Natural killer cell (primary cell): ENCODE measurements around the gene CEP72. TPM values are rescaled to one million over a fixed set of nuclear protein-coding genes. Genes with fewer than 3 reads are reported as not detected.

Experiments
- ATAC-seq, 3 donors: fragments of 150-1000 bp in 2 of 3; fragments of 200-7000 bp in 1 of 3; cut with Tn5 transposase; 1 replicate in 1 of 3; 2 replicates in 2 of 3; pipeline ENCODE4 v1.10.0; 2021; ENCODE audit warnings: mild to moderate bottlenecking in 2 of 3, moderate library complexity in 2 of 3
- DNase-seq, 2 donors: peaks; one replicate each; pipeline versions ENCODE4 v3.0.0 to v3.0.0-alpha.2; 2013 to 2021; ENCODE audit warnings: mixed read lengths in 1 of 2
- H3K27ac ChIP-seq: one replicate; pipeline ENCODE4 v1.5.1; 2013; ENCODE audit warnings: mild to moderate bottlenecking, low read length
- H3K27me3 ChIP-seq: one replicate; pipeline ENCODE4 v1.6.1; 2013; ENCODE audit warnings: low read length; ENCODE audit not compliant: control insufficient read depth, insufficient read depth
- H3K36me3 ChIP-seq: one replicate; pipeline ENCODE4 v1.6.1; 2013; ENCODE audit warnings: low read length; ENCODE audit not compliant: control insufficient read depth, insufficient read depth
- H3K4me1 ChIP-seq: one replicate; pipeline ENCODE4 v1.6.1; 2013; ENCODE audit warnings: low read length; ENCODE audit not compliant: control insufficient read depth, insufficient read depth
- H3K4me3 ChIP-seq: one replicate; pipeline ENCODE4 v1.5.1; 2013; ENCODE audit warnings: low read length
- H3K9me3 ChIP-seq: one replicate; pipeline ENCODE4 v1.6.1; 2013; ENCODE audit warnings: low read length; ENCODE audit not compliant: control insufficient read depth, insufficient read depth
- H3K27ac Mint-ChIP-seq, 2 donors: one replicate each; pipeline ENCODE4 v1.8.0; 2022; ENCODE audit warnings: mild to moderate bottlenecking in 2 of 2, mixed read lengths in 2 of 2, moderate library complexity in 1 of 2
- H3K27me3 Mint-ChIP-seq, 2 donors: one replicate each; pipeline ENCODE4 v1.8.0; 2022; ENCODE audit warnings: low read depth in 2 of 2, mixed read lengths in 2 of 2
- H3K36me3 Mint-ChIP-seq: one replicate; pipeline ENCODE4 v1.8.0; 2022; ENCODE audit warnings: mixed read lengths
- H3K4me1 Mint-ChIP-seq, 2 donors: one replicate each; pipeline ENCODE4 v1.8.0; 2022; ENCODE audit warnings: mixed read lengths in 2 of 2
- H3K4me3 Mint-ChIP-seq: one replicate; pipeline ENCODE4 v1.8.0; 2022; ENCODE audit warnings: mild to moderate bottlenecking, moderate library complexity, mixed read lengths
- H3K9me3 Mint-ChIP-seq, 2 donors: one replicate each; pipeline ENCODE4 v1.8.0; 2022; ENCODE audit warnings: mixed read lengths in 2 of 2
- CTCF ChIP-seq: fragments of 200-600 bp; IDR thresholded peaks from one replicate; pipeline ENCODE4 v1.8.0; 2022; ENCODE audit warnings: antibody characterized with exemption
- WGBS: methylation state at CpG from one replicate; pipeline ENCODE4 v1.1.7; 2013; ENCODE audit warnings: missing lambda C conversion rate; ENCODE audit not compliant: insufficient coverage; 5-methylcytosine and 5-hydroxymethylcytosine counted together
- intact Hi-C: fragments of 100-400 bp; cut with micrococcal nuclease; formaldehyde crosslinking; loops from one replicate; pipeline ENCODE4 v1.14.2; 2022
- total RNA-seq, 4 donors: library from RNA; stranded (reverse); fragments of 120-200 nt in 1 of 4; gene quantifications; one replicate each; pipeline versions ENCODE4 v1.2.3 to v1.2.4, GENCODE V29; 2013 to 2022

CEP72 gene
- total RNA-seq, 3 donors from 2014 or later (not counting 1 experiment from before 2014, with no cell fraction given), result 12.2 to 15.1 (median 12.3) TPM

GRCh38 chr5:665541-665955 is 53.4 kb downstream of the CEP72 start:
- Mint-ChIP-seq H3K4me1 (no peaks in the 10 kb centered on the region), H3K27me3 (no peaks in the 10 kb centered on the region), H3K4me3 (no peak overlapping the region), H3K27ac (no peak overlapping the region), H3K9me3 (no peaks in the 10 kb centered on the region), H3K36me3 (peaks cover 9% of the 10 kb centered on the region)
- no peak overlapping the region for H3K27ac ChIP-seq
- H3K9me3 ChIP-seq, result no peaks in the 10 kb centered on the region
- intact Hi-C loops, result no loop called here
- no peak overlapping the region for H3K4me3 ChIP-seq
- no peak for TF ChIP-seq CTCF
- no peaks in the 10 kb centered on the region for H3K27me3 ChIP-seq
- no peaks in the 10 kb centered on the region for H3K4me1 ChIP-seq
- DNase-seq (no peak), ATAC-seq (no peak)
- H3K36me3 ChIP-seq, result peaks cover 2% of the 10 kb centered on the region
- 94% methylated on average over 7 of the region's 8 CpGs for WGBS

DNA sequence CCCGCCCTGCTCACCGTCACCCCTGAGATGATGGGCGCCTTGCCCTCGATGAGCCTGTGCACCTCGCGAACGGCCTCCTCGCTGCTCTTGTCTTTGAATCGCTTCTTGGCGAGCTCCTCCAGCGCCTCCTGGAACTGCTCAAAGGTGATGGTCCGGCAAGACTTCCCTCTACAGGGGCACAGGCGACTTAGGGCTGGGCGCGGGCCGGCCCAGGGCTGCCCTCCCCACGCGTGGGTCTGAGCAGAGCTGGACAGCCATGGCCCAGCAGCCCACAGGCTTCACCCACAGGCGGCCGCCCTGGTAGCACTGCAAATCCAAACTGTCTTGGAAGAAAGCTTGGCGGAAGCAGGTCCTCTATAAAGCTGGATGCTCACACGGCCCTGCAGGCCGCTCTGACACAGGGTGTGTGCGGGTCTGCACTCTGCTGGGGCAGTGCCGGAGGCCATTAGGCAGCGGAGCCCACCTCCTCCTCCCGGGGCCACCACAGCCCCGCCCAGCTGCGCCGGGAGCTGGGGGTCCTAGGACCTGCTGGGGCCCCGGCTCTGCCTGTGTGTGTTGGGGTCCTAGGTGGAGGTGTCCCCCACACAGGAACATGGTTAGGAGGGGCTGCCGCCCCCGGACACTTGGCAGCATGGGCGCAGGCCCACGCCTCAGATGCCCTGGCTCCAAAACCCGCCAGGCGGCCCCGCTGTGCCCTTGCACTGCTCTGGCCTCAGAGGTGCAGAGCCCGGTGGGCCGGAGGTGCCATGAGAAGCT is 54.0 kb downstream of the CEP72 start:
- Histone ChIP-seq H3K4me3 (no peak overlapping the region), H3K27ac (no peak overlapping the region), H3K4me1 (no peaks in the 10 kb centered on the region), H3K9me3 (no peaks in the 10 kb centered on the region), H3K36me3 (peaks cover 2% of the 10 kb centered on the region), H3K27me3 (no peaks in the 10 kb centered on the region)
- no peak for ATAC-seq
- intact Hi-C loops, result no loop called here
- Mint-ChIP-seq H3K27me3 (no peaks in the 10 kb centered on the region), H3K9me3 (no peaks in the 10 kb centered on the region), H3K27ac (no peak overlapping the region), H3K4me1 (no peaks in the 10 kb centered on the region), H3K36me3 (peaks cover 9% of the 10 kb centered on the region), H3K4me3 (no peak overlapping the region)
- 98% methylated on average over 40 of the region's 40 CpGs for WGBS
- no peak for DNase-seq
- no peak for TF ChIP-seq CTCF

DNA sequence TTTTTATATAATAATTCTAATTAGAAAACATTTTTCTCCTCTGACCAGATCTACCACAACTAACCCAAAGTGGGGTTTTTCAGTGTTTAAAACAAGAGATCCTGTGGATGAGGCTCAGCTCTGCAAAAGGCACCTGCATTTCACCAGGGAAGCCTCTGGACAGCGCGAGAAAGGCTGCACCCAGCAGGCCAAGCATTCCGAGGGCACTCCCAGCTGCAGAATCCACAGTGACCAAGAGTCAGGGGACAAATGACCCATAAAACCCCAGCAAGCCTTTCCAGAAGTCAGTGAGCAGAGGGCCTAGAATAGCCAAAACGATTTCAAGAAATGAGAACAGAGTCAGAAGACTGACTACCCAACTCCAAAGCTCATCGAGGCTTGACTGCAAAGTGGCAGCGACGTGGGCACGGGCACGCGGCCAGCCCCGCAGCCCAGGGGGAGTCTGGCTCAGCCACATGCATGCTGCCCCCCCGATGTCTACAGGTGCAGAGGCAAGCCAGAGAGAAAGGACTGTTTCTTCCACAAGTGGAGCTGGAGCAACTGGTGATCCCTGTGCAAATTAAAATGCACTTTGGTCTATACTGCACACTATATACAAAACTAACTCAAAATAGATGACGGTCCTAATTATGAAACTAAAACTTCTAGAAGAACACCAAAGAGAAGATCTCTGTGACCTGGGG is 54.8 kb downstream of the CEP72 start:
- Mint-ChIP-seq H3K27me3 (no peaks in the 10 kb centered on the region), H3K27ac (no peak overlapping the region), H3K4me3 (no peak overlapping the region), H3K4me1 (peaks cover under 1 to 1% of the 10 kb centered on the region in 2 donors), H3K36me3 (peaks cover 9% of the 10 kb centered on the region), H3K9me3 (no peaks in the 10 kb centered on the region)
- no peaks in the 10 kb centered on the region for H3K9me3 ChIP-seq
- no peak overlapping the region for H3K4me3 ChIP-seq
- intact Hi-C loops, result no loop called here
- H3K36me3 ChIP-seq, result no peaks in the 10 kb centered on the region
- no peak overlapping the region for H3K27ac ChIP-seq
- no peak for DNase-seq
- no peak for ATAC-seq
- 95% methylated on average over 13 of the region's 13 CpGs for WGBS
- TF ChIP-seq CTCF, result no peak
- peaks cover 6% of the 10 kb centered on the region for H3K4me1 ChIP-seq
- H3K27me3 ChIP-seq, result peaks cover under 1% of the 10 kb centered on the region
